ENCODE data around the gene EXOC4.

The EXOC4 gene

GRCh38 chr7:133330085-133330484, 77.2 kb downstream of the EXOC4 start:
- Histone ChIP-seq H3K27ac (ENCODE audit: low read depth, low read length) (no peak overlapping the region), H3K4me2 (ENCODE audit: low read length) (no peak overlapping the region), H3K79me2 (ENCODE audit: control insufficient read depth, low read length) (no peaks in the 10 kb centered on the region; the same call in 1 of the 2 replicates), H3K4me3 (ENCODE audit: low read length) (no peak overlapping the region), H3F3A (ENCODE audit: control insufficient read depth, insufficient read depth) (no peaks in the 10 kb centered on the region), H3K27me3 (ENCODE audit: control insufficient read depth, low read length) (no peaks in the 10 kb centered on the region), H3K9me2 (replicated peaks; ENCODE audit: control insufficient read depth, low read length) (no peaks in the 10 kb centered on the region), H3K4me1 (ENCODE audit: control insufficient read depth, low read length) (no peaks in the 10 kb centered on the region), H3K36me3 (ENCODE audit: control insufficient read depth, low read length) (peaks cover 11% of the 10 kb centered on the region), H3K9me3 (ENCODE audit: control insufficient read depth, insufficient read depth, low read length) (no peaks in the 10 kb centered on the region), H4K20me1 (ENCODE audit: control insufficient read depth, insufficient read depth, low read depth, low read length) (no peaks in the 10 kb centered on the region)
- no peak for TF ChIP-seq EZH2phosphoT487 (IDR thresholded peaks at IDR 0.05; ENCODE audit: borderline replicate concordance, low read length)
- TF ChIP-seq CTCF (IDR thresholded peaks at IDR 0.05; ENCODE audit: low read depth, low read length, poor library complexity, severe bottlenecking): no peak

GRCh38 chr7:133331861-133332260, 79.0 kb downstream of the EXOC4 start:
- Histone ChIP-seq H4K20me1 (ENCODE audit: control insufficient read depth, insufficient read depth, low read depth, low read length) (no peaks in the 10 kb centered on the region), H3K36me3 (ENCODE audit: control insufficient read depth, low read length) (peaks cover 11% of the 10 kb centered on the region), H3K4me3 (ENCODE audit: low read length) (no peak overlapping the region), H3K9me3 (ENCODE audit: control insufficient read depth, insufficient read depth, low read length) (no peaks in the 10 kb centered on the region), H3K4me2 (ENCODE audit: low read length) (no peak overlapping the region), H3F3A (ENCODE audit: control insufficient read depth, insufficient read depth) (no peaks in the 10 kb centered on the region), H3K27me3 (ENCODE audit: control insufficient read depth, low read length) (no peaks in the 10 kb centered on the region), H3K27ac (ENCODE audit: low read depth, low read length) (no peak overlapping the region), H3K79me2 (ENCODE audit: control insufficient read depth, low read length) (no peaks in the 10 kb centered on the region; the same call in 1 of the 2 replicates), H3K4me1 (ENCODE audit: control insufficient read depth, low read length) (no peaks in the 10 kb centered on the region), H3K9me2 (replicated peaks; ENCODE audit: control insufficient read depth, low read length) (no peaks in the 10 kb centered on the region)
- TF ChIP-seq CTCF (IDR thresholded peaks at IDR 0.05; ENCODE audit: low read depth, low read length, poor library complexity, severe bottlenecking) (no peak), EZH2phosphoT487 (IDR thresholded peaks at IDR 0.05; ENCODE audit: borderline replicate concordance, low read length) (no peak)

- Histone ChIP-seq H3K9me3 (ENCODE audit: control insufficient read depth, insufficient read depth, low read length) (peaks cover 12% of the 10 kb centered on the region), H3K36me3 (ENCODE audit: control insufficient read depth, low read length) (peaks cover 11% of the 10 kb centered on the region)
These were observed 86.9 kb downstream of the EXOC4 start for GRCh38 chr7:133339772-133340171.

More at GRCh38 chr7:133339772-133340171, 86.9 kb downstream of the EXOC4 start:
- TF ChIP-seq EZH2phosphoT487 (IDR thresholded peaks at IDR 0.05; ENCODE audit: borderline replicate concordance, low read length) (no peak), CTCF (IDR thresholded peaks at IDR 0.05; ENCODE audit: low read depth, low read length, poor library complexity, severe bottlenecking) (no peak)
- Histone ChIP-seq H3K27me3 (ENCODE audit: control insufficient read depth, low read length) (no peaks in the 10 kb centered on the region), H4K20me1 (ENCODE audit: control insufficient read depth, insufficient read depth, low read depth, low read length) (no peaks in the 10 kb centered on the region), H3K4me3 (ENCODE audit: low read length) (no peak overlapping the region), H3K79me2 (ENCODE audit: control insufficient read depth, low read length) (no peaks in the 10 kb centered on the region), H3K9me2 (replicated peaks; ENCODE audit: control insufficient read depth, low read length) (no peaks in the 10 kb centered on the region), H3K4me2 (ENCODE audit: low read length) (no peak overlapping the region), H3F3A (ENCODE audit: control insufficient read depth, insufficient read depth) (no peaks in the 10 kb centered on the region), H3K4me1 (ENCODE audit: control insufficient read depth, low read length) (no peaks in the 10 kb centered on the region), H3K27ac (ENCODE audit: low read depth, low read length) (no peak overlapping the region)

Measured in DOHH2 (cell line).